T-cell (primary cell): ENCODE results near the gene PRTN3. TPM values are rescaled to one million over a fixed set of nuclear protein-coding genes. Genes with fewer than 3 reads are reported as not detected.

Source experiments
- ATAC-seq, 4 experiments: fragments of 200-7000 bp in 3 of 4; fragments of 150-1000 bp in 1 of 4; cut with Tn5 transposase; replicated peaks in 1 of 4; 1 replicate in 3 of 4; 2 replicates in 1 of 4; pipeline ENCODE4 v1.10.0; 2021; ENCODE audit warnings: moderate library complexity in 3 of 4, mild to moderate bottlenecking in 2 of 4, moderate number of reproducible peaks in 1 of 4
- CTCF ChIA-PET, 2 donors: fragments of 300-600 bp; sonication (Branson Sonifier 250); formaldehyde crosslinking; loops; one replicate each; lab custom pipeline; 2022; ENCODE audit warnings: antibody characterized with exemption in 2 of 2; lab: Charles Lee
- POLR2A ChIA-PET, 2 donors: fragments of 300-600 bp; sonication (Branson Sonifier 250); formaldehyde crosslinking; loops; one replicate each; lab custom pipeline; 2022; ENCODE audit warnings: antibody characterized with exemption in 2 of 2; lab: Charles Lee
- DNase-seq, 35 experiments: peaks; one replicate each; pipeline versions ENCODE4 v3.0.0 to v3.0.0-alpha.2; 2013 to 2023
- H3K27ac ChIP-seq: one replicate; pipeline ENCODE4 v1.5.1; 2013; ENCODE audit warnings: low read length
- H3K27me3 ChIP-seq, 2 experiments: replicated peaks in 1 of 2; 1 replicate in 1 of 2; 2 replicates in 1 of 2; pipeline versions ENCODE4 v1.6.1 to v1.7.0; 2013; ENCODE audit warnings: low read length in 1 of 2, mixed read lengths in 1 of 2; ENCODE audit not compliant: control insufficient read depth in 2 of 2, insufficient read depth in 2 of 2; ENCODE audit errors: extremely low read depth in 1 of 2
- H3K36me3 ChIP-seq, 2 donors: 1 replicate in 1 of 2; 2 replicates in 1 of 2; pipeline versions ENCODE4 v1.6.1 to v1.7.0; 2013; ENCODE audit warnings: low read length in 1 of 2; ENCODE audit not compliant: control insufficient read depth in 2 of 2, insufficient read depth in 1 of 2; ENCODE audit errors: extremely low read depth in 1 of 2
- H3K4me1 ChIP-seq, 2 experiments: 1 replicate in 1 of 2; 2 replicates in 1 of 2; pipeline versions ENCODE4 v1.6.1 to v1.7.0; 2013; ENCODE audit warnings: low read length in 2 of 2, mixed read lengths in 1 of 2; ENCODE audit not compliant: insufficient read depth in 2 of 2, control insufficient read depth in 1 of 2; ENCODE audit errors: extremely low read depth in 1 of 2
- H3K4me3 ChIP-seq, 2 donors: 1 replicate in 1 of 2; 2 replicates in 1 of 2; pipeline versions ENCODE4 v1.5.1 to v1.7.0; 2013; ENCODE audit warnings: mild to moderate bottlenecking in 2 of 2, low read length in 1 of 2, moderate library complexity in 1 of 2; ENCODE audit not compliant: control insufficient read depth in 1 of 2; ENCODE audit errors: extremely low read depth in 1 of 2
- H3K9me3 ChIP-seq: 2 replicates; pipeline ENCODE4 v1.7.0; 2013
- H3K27ac Mint-ChIP-seq, 2 donors: one replicate each; pipeline ENCODE4 v1.8.0; 2020 to 2021; ENCODE audit warnings: mild to moderate bottlenecking in 2 of 2, mixed read lengths in 2 of 2
- H3K27me3 Mint-ChIP-seq, 2 donors: one replicate each; pipeline ENCODE4 v1.8.0; 2021 to 2022; ENCODE audit warnings: mixed read lengths in 2 of 2
- H3K36me3 Mint-ChIP-seq: one replicate; pipeline ENCODE4 v1.8.0; 2021; ENCODE audit warnings: mixed read lengths
- H3K4me1 Mint-ChIP-seq, 3 donors: one replicate each; pipeline ENCODE4 v1.8.0; 2020 to 2022; ENCODE audit warnings: mixed read lengths in 3 of 3, mild to moderate bottlenecking in 1 of 3
- H3K4me3 Mint-ChIP-seq, 3 donors: one replicate each; pipeline ENCODE4 v1.8.0; 2020 to 2022; ENCODE audit warnings: mild to moderate bottlenecking in 3 of 3, mixed read lengths in 3 of 3, moderate library complexity in 3 of 3
- H3K9me3 Mint-ChIP-seq, 3 donors: one replicate each; pipeline ENCODE4 v1.8.0; 2020 to 2022; ENCODE audit warnings: mixed read lengths in 3 of 3
- WGBS: methylation state at CpG from one replicate; pipeline ENCODE4 v1.1.5; 2013; ENCODE audit warnings: missing lambda C conversion rate; ENCODE audit not compliant: insufficient coverage; 5-methylcytosine and 5-hydroxymethylcytosine counted together
- total RNA-seq, 35 experiments: library from RNA in 6 of 35; stranded (reverse) in 6 of 35; fragments of 120-200 nt in 1 of 35; gene quantifications; one replicate each; pipeline versions ENCODE4 v1.2.1 to v1.2.4 and lab custom pipeline; 2013 to 2026

PRTN3 gene
- total RNA-seq, 5 donors from 2014 or later (not counting 1 experiment from before 2014, with no cell fraction given), result 0.50 TPM; not detected in 4

DNA sequence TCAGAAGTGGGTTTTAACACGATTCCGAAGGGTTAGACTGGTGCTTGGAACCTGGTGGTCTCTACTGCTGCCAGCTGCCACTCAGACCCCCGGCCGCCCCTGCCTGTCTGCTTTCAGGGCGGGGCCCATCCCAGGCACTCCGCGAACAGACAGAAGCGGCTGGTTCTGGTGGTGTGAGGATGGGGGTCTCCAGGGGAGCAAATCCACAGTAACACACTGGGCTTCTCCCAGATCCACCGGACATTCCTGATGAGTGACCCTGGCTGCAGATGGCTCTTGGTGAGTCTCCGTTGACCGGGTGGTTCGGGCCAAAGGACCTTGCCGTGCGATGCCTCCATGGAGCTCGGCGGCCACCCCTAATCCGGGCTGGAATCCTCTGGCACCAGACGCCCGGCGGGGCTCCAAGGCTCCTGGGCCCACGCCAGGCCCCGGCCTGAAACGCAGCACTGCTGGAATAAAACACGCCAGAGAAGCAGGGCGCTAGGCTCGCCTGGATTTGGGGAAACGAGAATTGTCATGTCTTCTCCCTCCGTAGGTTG is 45.7 kb upstream of the PRTN3 start:
- ATAC-seq (no peak), DNase-seq (no peak)
- H3K27ac Mint-ChIP-seq, result no peak overlapping the region
- ChIA-PET POLR2A (no interaction called here), CTCF (interaction anchor here (0.6 kb wide), 2 partner anchors 124 to 1446 kb away, joined by 3 to 7 read pairs; no protein-coding TSS in a partner anchor)
- peaks cover 14 to 18% (median 18%) of the 10 kb centered on the region in 3 donors for H3K4me1 Mint-ChIP-seq
- no peaks in the 10 kb centered on the region for H3K36me3 Mint-ChIP-seq
- no peaks in the 10 kb centered on the region for H3K9me3 ChIP-seq
- H3K27me3 ChIP-seq, result peaks cover 0 to 12% of the 10 kb centered on the region in 2 experiments
- H3K4me3 Mint-ChIP-seq, result peak overlapping the region in 1 of 3 donors; percentile 39
- no peak overlapping the region for H3K27ac ChIP-seq
- H3K36me3 ChIP-seq, result peaks cover 0 to 5% of the 10 kb centered on the region in 2 donors
- H3K9me3 Mint-ChIP-seq, result no peaks in the 10 kb centered on the region
- H3K4me3 ChIP-seq, result no peak overlapping the region
- H3K27me3 Mint-ChIP-seq, result peaks cover 0 to 3% of the 10 kb centered on the region in 2 donors
- WGBS, result 98% methylated on average over 16 of the region's 28 CpGs
- peaks cover 6 to 31% of the 10 kb centered on the region in 2 experiments for H3K4me1 ChIP-seq

DNA sequence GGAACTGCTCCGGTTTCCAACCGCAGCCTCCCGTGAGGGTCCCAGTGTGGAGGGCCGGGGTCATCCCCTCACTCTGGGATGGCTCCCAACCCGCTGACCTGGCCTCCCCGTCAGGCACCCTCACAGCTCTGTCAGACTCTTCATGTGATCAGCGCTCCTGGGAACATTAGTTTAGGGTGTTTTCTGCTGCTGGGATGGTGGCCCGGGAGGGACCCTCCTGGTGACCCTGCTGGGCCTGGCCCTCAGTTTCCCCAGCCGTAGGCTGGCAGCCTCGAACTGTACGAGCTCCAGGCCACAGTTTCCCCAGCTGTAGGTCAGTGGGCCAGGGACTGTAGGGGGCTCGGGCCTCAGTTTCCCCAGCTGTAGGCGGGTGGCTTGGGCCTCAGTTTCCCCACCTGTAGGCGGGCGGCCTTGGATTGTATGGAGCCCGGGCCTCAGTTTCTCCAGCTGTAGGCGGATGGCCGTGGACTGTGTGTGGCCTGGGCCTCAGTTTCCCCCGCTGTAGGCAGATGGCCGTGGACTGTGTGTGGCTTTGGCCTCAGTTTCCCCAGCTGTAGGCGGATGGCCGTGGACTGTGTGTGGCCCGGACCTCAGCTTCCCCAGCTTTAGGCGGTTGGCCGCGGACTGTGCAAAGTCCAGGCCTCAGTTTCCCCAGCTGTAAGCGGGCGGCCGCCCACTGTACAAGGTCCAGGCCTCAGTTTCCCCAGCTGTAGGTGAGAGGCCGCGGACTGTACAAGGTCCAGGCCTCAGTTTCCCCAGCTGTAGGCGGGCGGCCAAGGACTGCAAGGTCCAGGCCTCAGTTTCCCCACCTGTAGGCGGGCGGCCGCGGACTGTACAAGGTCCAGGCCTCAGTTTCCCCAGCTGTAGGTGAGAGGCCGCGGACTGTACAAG is 44.9 kb upstream of the PRTN3 start:
- peak overlapping the region; percentile 66 to 80 for H3K4me3 ChIP-seq

DNA sequence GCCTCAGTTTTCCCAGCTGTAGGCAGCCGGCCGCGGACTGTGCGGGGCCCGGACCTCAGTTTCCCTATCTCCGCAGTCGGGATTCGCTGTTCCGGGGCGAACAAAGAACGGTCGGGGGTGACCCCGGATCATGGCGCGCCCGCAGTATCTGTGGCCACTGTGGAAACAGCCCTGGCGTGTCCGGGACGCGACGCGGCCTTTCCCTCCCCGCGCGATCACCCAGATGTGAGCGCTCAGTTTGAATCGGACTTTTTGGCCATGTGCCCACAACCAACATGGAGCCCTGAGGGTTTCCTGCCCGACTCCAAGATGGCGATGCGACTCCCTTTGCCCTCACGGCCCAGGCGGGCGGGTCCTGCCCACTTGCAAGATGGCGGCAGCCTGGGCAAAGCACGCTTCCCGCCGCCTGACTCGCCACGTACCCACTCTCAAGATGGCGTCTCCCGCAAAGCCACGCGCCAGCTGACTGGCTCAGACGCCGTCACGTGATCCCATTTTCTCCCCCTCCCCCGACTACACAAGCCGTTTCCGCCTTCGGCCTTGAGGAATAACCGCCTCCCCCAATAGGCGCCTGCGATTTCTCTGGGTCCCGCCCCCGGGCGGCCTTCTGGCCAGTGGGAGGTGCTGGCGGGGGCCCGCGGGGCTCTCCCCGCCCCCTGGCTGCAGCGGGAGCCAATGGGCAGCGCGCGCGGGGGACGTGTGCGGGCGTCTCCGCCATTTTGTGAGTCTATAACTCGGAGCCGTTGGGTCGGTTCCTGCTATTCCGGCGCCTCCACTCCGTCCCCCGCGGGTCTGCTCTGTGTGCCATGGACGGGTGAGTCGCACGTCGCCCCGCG is 43.9 kb upstream of the PRTN3 start, which contains the start of gene PTBP1:
TSS of gene PTBP1 (plus strand) at position 761 of the 836 bp plus-strand sequence. CDS start at position 807, 46 bp downstream.
- WGBS, result under 1% methylated on average over 79 of the region's 83 CpGs
- POLR2A ChIA-PET, result interaction anchor here in 1 of 2 donors (0.8 kb wide), 1 partner anchor 225 kb away, joined by 3 read pairs; the partner anchor contains the start of gene RNU6-2
- Mint-ChIP-seq H3K36me3 (no peaks in the 10 kb centered on the region), H3K27me3 (no peaks in the 10 kb centered on the region), H3K4me1 (peaks cover 32 to 36% (median 34%) of the 10 kb centered on the region in 3 donors), H3K9me3 (no peaks in the 10 kb centered on the region), H3K4me3 (peak within 1 kb of the TSS; percentile 86 to 94 (median 93)), H3K27ac (peak within 1 kb of the TSS; percentile 91 to 94)
- DNase-seq (peak; percentile 95 to 100 (median 100)), ATAC-seq (peak; percentile 82 to 88 (median 84))
- Histone ChIP-seq H3K27me3 (peaks cover 0 to 6% of the 10 kb centered on the region in 2 experiments), H3K36me3 (peaks cover 0 to 12% of the 10 kb centered on the region in 2 donors), H3K9me3 (no peaks in the 10 kb centered on the region), H3K27ac (peak within 1 kb of the TSS; percentile 67), H3K4me1 (peaks cover 20 to 48% of the 10 kb centered on the region in 2 experiments), H3K4me3 (peak within 1 kb of the TSS; percentile 77 to 80)
- CTCF ChIA-PET, result interaction anchor here in 1 of 2 donors (0.9 kb wide), 1 partner anchor 134 kb away, joined by 3 read pairs; the partner anchor contains the start of gene RNF126

More for the DNA sequence above, 44.9 kb upstream of the PRTN3 start:
- DNase-seq (no peak), ATAC-seq (no peak)
- Mint-ChIP-seq H3K4me3 (peak overlapping the region; percentile 13 to 94 (median 93)), H3K9me3 (no peaks in the 10 kb centered on the region), H3K27me3 (peaks cover 0 to under 1% of the 10 kb centered on the region in 2 donors), H3K27ac (no peak overlapping the region), H3K36me3 (no peaks in the 10 kb centered on the region), H3K4me1 (peaks cover 22 to 26% (median 25%) of the 10 kb centered on the region in 3 donors)
- H3K27me3 ChIP-seq, result peaks cover 0 to 8% of the 10 kb centered on the region in 2 experiments
- CTCF ChIA-PET, result interaction anchor here in 1 of 2 donors (0.6 kb wide), 1 partner anchor 123 kb away, joined by 7 read pairs; no protein-coding TSS in a partner anchor
- POLR2A ChIA-PET, result no interaction called here
- WGBS, result 87% methylated on average over 35 of the region's 39 CpGs
- peaks cover 0 to 9% of the 10 kb centered on the region in 2 donors for H3K36me3 ChIP-seq
- H3K9me3 ChIP-seq, result no peaks in the 10 kb centered on the region
- no peak overlapping the region for H3K27ac ChIP-seq
- peaks cover 11 to 38% of the 10 kb centered on the region in 2 experiments for H3K4me1 ChIP-seq

DNA sequence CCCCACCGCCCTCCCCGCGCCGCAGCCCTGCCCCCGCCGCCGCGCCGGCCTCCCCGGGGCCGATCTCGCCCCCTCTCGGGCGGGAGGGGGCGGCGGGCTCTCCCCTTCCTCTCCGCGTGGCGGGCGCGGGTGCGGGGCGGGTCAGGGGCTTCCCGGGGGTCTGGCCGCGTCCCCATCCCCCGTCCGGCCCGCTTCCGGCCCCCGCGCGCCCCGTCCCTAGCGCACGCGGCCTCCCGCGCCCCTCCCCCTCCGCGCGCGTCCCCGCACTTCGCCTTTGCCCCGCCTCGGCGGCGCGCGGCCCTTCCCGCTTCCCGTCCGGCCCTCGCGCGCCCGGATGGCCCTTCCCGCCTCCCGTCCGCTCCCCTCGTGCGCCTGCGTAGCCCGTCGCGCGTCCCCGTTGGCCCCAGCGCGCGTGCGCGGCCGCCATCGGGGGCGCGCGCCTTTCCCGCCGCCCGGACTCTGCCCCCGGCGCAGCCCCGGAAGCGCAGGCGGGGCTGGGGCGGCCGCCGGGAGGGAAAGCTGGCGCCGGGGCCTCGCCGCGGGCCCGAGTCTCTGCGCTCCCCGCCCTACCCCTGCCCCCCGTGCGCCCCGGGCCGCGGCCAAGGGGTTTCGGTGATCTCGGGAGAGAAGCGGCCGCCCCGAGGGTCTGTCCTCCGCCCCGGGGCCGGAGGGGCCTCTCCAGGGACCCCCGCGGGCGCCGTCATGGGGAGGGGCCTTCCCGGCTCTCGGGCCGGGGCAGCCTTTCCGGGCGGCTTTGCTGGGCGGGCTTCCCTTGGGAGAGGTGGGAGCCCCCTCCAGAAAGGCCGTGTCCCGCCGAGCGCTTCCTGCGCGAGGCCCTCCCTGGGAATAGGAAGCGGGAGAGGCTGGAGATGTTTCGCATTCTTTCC is 43.0 kb upstream of the PRTN3 start:
- Histone ChIP-seq H3K27ac (peak overlapping the region; percentile 67), H3K36me3 (peaks cover 7 to 16% of the 10 kb centered on the region in 2 donors), H3K9me3 (no peaks in the 10 kb centered on the region), H3K4me1 (peaks cover 27 to 57% of the 10 kb centered on the region in 2 experiments), H3K27me3 (no peaks in the 10 kb centered on the region), H3K4me3 (peak overlapping the region; percentile 70 to 77)
- WGBS, result under 1% methylated on average over 118 of the region's 129 CpGs
- H3K27me3 Mint-ChIP-seq, result no peaks in the 10 kb centered on the region
- H3K4me1 Mint-ChIP-seq, result peaks cover 41 to 45% (median 43%) of the 10 kb centered on the region in 3 donors
- CTCF ChIA-PET, result interaction anchor here in 1 of 2 donors (0.9 kb wide), 1 partner anchor 134 kb away, joined by 3 read pairs; the partner anchor contains the start of gene RNF126
- POLR2A ChIA-PET, result interaction anchor here in 1 of 2 donors (0.8 kb wide), 1 partner anchor 224 kb away, joined by 3 read pairs; the partner anchor contains the start of gene RNU6-2
- H3K27ac Mint-ChIP-seq, result peak overlapping the region; percentile 87 to 91
- H3K9me3 Mint-ChIP-seq, result no peaks in the 10 kb centered on the region
- ATAC-seq (peak; percentile 23 to 41 (median 37)), DNase-seq (peak; percentile 73 to 94 (median 82))
- peak overlapping the region; percentile 86 to 94 (median 89) for H3K4me3 Mint-ChIP-seq
- peaks cover 2% of the 10 kb centered on the region for H3K36me3 Mint-ChIP-seq

DNA sequence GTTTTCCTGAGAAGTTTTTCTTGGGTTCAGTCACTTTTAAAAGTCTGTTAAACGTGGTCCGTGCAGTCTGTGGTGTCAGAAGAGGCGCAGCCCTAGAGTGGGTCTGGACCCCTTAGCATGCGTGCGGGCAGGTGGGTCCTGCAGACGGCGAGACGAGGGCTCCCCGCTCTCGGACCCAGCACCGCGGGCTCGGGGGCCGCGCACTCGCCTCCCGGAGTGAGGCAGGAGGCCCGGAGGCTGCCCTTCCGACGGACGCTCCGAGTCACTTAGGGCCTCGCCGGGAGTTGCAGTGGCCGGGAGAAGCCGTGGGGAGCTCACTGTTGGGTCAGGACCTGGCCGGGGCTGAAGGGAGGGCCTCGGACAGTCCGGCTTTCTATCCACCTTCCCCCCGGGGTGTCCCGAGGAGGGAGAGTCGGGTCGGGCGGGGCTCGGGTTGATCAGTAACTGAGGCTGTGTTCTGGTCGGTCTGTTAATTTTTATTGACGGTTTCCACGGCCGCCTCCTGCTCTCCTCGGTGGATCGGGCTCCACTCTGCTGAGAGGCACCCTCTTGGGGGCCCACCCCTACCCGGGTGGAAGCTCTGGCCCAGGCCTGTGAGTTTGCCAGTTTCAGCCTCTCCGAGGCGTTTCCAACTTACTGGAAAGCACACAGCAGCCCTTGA is 42.3 kb upstream of the PRTN3 start:
- peak overlapping the region; percentile 70 to 77 for H3K4me3 ChIP-seq
- peaks cover 27 to 65% of the 10 kb centered on the region in 2 experiments for H3K4me1 ChIP-seq
- ChIA-PET CTCF (no interaction called here), POLR2A (no interaction called here)
- Mint-ChIP-seq H3K36me3 (peaks cover 6% of the 10 kb centered on the region), H3K4me1 (peaks cover 42 to 52% (median 49%) of the 10 kb centered on the region in 3 donors), H3K27ac (peak overlapping the region; percentile 94 to 96), H3K9me3 (no peaks in the 10 kb centered on the region), H3K27me3 (no peaks in the 10 kb centered on the region), H3K4me3 (peak overlapping the region; percentile 80 to 94 (median 89))
- H3K27ac ChIP-seq, result peak overlapping the region; percentile 67
- H3K36me3 ChIP-seq, result peaks cover 13 to 23% of the 10 kb centered on the region in 2 donors
- DNase-seq (peak in 5 of 35 experiments; percentile 19 to 40 (median 28)), ATAC-seq (no peak)
- H3K27me3 ChIP-seq, result no peaks in the 10 kb centered on the region
- H3K9me3 ChIP-seq, result no peaks in the 10 kb centered on the region
- under 1% methylated on average over 29 of the region's 44 CpGs for WGBS
